AG08395 (cell line): ENCODE data around the gene ZMYND10.

Experiments used
- DNase-seq: peaks from one replicate; pipeline ENCODE4 v3.0.0; 2012; ENCODE audit warnings: mixed read lengths, low spot score

The ZMYND10 gene

DNA sequence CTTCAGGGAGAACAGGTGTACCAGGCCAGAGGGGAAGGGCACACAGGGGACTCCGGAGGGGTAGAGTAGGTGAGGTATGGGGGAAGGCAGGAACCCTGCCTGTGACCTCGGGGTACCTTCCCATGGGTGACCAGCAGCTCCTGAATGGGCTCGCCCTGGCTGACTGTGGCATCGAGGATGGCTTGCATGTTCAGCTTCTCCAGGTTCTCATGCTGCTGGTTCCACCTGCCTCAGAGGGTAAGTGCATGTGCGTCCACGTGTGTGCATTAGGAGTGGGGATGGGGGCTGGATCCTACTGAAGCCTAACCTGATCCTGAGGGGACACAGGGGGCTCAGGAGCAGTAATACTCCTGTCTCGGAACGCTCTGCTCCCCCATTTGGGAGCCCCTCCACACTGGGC, 524 bp downstream of the ZMYND10 start:
- DNase-seq: no peak

DNA sequence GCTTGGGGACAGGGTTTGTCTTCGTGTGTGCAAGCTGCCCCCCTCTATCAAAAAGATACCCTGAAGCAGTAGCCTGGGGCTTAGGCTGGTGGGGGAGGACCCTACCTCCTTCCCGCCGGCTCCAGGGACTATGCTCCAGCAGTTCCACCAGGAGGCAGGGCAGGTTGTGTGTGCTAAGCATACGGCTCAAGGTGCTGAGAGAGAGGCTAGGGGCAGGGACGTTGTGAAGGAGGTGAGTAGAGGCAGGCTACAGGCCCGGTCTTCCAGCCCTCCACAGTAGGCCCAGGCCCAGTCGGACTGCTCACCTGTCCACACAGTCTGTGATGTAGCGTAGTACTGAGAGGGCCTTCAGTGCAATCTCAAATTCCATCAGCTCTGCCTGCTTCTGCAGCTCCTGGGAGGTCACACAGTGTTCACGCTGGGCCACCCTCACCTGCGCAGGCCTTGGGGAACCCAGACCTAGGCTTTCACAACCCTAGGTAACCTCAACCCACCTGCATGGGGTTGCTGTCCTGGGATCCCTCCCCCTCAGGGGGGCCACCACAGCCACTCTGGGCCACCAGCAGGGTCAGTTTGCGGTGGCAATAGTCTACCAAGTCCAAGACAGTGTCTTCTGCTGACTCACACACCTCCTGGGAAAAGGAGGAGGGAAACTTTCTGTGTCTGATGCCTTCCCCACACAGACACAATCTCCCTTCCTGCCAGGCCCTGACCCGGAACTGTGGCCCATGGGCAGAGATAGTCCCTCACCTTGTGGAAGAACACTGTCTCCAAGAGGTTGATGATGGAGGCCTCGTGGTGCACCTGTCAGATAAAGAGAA, 2.5 kb downstream of the ZMYND10 start:
- DNase-seq: no peak

DNA sequence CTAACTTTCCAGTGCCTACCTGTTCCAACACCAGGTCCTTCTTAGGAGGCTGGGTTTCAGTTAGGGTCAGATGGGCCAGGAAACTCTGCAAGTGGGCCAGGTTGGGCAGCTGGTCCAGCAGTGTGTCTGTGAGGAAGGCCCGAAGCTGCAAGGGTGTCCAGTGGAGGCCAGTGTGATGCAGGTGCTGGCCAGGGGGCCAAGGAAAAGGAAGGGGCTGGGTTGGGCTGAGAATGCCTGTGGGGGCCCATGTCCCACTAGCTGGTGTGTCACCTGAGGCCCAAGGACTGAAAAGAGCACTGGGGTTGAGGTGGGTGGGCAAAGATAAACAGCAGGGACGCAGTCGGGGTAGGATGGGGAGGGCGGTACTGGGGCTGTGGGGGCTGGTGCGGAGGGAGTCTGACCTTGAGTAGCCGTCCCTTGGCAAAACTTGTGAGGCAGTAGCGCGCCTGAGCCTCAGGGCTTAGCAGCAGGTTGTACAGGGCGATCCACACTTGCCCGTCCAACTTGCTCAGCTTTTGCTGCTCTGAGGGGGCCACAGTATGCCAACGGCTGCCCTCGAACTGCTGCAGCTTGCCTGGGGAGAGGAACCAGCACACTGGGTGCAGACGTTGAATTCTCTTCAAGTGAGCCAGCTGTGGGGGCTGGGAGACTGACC, 3.4 kb downstream of the ZMYND10 start:
- DNase-seq: no peak

DNA sequence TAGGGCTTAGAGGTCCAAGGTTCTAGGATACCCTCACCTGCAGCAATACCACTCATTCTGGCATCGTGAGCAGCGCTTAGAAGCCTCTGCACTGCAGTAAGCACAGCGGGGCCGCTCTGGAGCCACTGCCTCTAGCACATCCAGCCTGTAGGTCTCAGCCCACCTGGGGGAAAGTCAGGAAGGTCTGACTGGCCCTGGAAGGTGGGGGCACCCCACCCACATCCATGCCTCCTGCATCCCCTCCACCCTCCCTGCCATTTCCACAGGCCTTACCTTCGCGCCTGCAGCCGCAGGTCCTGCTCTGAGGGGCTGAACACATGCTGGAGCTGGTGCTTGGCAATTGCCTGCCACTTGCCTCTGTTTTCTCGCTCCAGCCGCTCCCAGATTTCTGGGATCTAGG, 4.0 kb downstream of the ZMYND10 start:
- DNase-seq: no peak

DNA sequence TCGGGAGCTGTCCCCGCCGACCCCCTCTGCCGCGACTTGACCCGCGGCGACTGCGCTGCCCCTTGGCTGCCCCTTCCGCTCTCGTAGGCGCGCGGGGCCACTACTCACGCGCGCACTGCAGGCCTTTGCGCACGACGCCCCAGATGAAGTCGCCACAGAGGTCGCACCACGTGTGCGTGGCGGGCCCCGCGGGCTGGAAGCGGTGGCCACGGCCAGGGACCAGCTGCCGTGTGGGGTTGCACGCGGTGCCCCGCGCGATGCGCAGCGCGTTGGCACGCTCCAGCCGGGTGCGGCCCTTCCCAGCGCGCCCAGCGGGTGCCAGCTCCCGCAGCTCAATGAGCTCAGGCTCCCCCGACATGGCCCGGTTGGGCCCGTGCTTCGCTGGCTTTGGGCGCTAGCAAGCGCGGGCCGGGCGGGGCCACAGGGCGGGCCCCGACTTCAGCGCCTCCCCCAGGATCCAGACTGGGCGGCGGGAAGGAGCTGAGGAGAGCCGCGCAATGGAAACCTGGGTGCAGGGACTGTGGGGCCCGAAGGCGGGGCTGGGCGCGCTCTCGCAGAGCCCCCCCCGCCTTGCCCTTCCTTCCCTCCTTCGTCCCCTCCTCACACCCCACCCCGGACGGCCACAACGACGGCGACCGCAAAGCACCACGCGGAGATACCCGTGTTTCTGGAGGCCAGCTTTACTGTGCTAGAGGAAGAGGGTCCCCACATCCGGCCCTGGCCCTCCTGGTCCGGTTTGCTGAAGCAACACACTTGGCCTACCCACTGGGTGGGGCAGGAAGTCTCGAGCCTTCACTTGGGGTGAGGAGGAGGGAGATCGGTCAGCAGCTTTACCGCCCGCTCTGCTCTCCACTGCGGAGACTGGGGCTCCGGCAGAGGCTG, 4.8 kb downstream of the ZMYND10 start, which contains the start of gene RASSF1:
Gene RASSF1 (minus strand): TSS at position 389 of the 882 bp plus-strand sequence. CDS start 31 bp downstream, at position 358.
- peak; percentile 79 for DNase-seq

DNA sequence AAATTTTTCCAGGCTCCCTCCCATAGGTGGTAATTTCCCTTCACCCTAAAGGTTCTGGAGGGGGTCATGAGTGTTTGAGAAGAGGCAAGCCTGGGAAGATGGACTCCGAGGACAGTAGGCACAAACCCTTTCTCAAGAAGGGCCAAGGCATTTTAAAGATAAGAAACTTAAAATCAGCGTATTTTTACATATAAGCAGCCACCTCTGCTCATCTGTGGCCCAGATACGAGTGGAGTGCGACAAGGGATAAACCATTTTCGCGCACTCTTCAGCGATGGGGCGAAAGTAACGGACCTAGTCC, 5.4 kb downstream of the ZMYND10 start:
- DNase-seq: no peak

DNA sequence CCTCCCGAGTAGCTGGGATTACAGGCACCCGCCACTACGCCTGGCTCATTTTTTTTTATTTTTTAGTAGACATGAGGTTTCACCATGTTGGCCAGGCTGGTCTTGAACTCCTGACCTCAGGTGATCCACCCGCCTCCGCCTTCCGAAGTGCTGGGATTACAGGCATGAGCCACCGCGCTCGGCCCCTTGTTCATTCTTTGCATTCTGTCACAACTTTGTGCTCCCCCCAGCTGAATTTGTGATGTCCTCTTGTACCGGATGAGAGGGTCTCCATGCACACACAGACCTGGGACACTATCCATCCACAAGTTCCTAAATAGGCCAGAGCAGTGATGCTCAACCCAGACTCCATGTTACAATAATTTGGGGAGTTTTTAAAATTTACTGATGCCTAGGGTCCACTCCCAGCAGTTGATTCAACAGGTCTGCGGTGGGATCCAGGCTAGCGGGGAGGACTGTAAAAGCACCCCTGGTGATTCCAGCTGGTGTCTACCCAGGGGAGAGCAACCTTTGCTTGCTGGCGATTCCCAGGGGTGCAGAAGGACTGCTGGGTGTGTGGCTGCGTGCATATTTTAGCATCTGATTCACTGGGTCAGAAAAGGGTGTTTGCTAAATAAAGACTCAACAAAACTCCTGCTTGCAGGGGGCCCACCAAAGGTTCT, 5.9 kb downstream of the ZMYND10 start:
- DNase-seq: peak; percentile 51

DNA sequence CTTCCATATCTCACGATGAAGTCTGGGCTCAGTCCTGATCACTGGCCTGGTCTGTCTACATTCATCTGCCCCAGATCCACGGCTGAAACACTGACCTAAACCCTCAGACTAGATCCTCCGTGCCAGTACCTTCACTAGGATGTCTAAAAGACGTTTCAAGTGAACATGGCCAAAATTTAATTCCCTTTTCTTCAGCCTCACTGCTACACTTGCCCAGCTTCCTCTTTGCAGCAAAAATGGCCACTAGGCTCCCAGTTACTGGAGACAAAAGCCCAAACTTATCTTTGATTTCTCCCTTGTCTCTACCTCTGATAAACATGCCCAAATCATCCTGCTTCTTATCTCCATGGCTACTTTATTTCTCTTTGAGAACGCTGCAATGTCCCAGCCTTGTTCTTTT, 6.6 kb downstream of the ZMYND10 start:
- no peak for DNase-seq

DNA sequence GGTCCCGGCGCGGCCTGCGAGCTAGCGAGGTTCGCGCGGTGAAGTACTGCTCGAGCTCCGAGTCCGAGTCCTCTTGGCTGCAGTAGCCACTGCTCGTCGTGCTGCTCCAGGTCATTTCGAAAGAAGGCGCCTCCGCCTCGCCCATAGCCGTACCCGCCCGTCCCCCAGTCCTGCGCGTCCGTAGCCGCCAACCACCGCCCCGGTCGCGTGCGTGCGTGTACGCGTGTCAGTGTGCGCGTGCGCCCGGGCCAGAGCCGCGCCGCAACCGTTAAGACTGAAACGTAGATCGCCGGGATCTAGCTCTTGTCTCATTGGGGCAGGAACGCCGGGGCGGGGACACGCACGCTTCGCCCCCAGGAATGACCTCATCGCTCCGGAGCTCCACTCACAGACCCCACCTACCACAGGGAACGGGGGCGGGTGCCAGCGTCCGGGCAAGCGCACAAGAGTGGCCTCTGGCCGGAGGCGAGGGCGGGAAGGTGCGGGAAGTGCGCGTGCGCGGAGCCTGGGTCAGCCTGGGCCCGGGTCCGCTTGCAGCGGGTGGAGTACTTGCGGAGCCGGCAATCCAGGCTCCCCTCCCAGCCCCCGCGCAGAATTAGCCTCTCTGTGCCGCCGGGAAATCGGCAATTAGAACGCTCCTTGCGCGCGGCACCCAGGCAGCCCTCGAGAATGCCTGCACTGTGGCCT, 8.2 kb downstream of the ZMYND10 start:
- peak; percentile 99 for DNase-seq

DNA sequence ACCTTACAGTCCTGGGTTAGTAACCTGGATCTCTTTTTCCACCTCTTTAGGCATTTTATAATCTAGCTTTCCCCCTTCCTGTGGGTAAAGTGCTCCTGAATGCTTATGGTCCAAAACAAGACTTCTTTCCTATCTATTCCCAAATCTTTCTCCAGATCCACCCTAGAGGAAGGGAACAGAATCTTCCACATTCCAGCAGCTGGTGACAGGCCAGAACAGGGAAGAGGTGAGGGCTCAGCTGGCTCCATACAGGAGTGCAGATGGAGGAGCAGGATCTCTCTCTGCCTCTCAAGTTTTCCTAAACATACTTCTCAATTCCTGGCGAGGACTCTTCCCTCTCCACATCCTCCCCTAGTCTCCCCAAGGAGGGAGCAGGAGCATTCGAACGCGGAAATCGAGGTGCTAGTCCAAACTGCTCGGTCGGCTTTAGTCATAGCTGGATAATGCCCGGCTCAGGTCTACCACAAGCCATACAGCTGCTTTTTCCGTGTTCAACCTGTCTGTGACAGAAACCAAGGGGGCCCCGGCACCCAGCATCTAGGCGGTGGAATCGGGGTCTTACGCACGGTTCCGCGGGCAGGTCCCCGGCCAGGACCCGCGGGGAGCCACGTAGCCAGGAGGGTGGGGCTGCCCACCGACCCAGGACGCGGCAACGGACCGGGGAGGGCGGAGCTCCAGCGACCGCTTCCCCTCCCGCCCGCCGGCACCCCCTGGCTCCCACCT, 8.9 kb downstream of the ZMYND10 start:
- DNase-seq: peak; percentile 33

DNA sequence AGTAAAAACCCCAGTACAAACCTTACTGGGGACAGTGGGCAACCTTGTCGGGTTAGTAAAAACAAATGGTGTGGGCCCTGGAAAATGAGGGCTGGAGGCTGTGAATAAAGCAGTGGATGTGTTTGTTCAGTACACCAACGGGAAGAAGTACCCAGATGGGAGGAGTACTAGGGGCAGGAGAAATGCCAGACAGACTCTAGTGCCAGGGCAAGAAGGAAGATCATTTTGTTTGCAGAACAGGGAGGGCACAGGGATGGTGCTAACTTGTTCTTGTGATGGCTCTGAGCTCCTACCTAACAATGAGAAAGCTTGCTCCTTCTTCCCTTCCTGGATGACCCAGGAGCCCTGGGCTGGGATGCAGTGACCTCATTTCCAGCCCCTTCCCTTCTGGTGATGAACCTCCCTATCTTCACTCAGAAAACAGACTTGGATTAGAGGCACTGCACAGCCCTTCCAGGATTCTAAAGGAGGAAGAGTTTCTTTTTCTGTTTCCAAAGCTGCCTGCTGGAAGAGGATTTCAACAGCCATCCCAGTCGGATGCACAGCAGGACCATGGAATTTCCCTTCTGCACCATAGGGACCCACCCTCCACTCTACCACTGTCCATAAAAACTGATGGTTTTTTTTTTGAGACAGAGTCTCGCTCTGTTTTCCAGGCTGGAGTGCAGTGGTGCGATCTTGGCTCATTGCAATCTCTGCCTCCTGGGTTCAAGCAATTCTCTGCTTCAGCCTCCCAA, 11.0 kb downstream of the ZMYND10 start:
- no peak for DNase-seq

DNA sequence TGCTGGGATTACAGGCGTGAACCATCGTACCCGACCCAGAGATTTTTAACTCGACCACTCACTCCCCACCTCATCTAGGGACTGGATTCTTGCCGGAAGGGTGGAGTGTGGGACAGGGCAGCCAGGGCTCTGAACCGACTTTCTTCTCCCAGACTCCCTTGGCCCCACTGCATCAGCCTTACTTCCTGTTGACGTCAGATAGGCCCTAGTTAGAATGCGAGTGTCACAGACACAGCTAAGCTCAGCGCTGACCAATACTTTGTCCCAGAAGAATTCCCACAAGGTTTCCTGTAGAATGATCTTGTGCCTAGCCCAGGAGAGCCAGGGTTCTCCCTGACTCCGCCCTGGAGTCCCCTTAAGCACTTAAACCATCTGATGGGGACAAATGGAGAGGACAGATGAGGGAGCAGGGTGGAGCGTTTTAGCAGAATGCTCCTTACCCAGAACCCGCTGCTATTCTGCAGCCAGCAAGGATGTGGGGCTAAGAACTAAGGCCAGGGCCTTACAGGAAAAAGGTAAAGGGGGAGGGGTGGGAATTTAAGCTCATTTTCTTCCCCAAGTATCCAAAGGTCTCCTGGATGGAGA, 11.7 kb downstream of the ZMYND10 start:
- peak; percentile 52 for DNase-seq

DNA sequence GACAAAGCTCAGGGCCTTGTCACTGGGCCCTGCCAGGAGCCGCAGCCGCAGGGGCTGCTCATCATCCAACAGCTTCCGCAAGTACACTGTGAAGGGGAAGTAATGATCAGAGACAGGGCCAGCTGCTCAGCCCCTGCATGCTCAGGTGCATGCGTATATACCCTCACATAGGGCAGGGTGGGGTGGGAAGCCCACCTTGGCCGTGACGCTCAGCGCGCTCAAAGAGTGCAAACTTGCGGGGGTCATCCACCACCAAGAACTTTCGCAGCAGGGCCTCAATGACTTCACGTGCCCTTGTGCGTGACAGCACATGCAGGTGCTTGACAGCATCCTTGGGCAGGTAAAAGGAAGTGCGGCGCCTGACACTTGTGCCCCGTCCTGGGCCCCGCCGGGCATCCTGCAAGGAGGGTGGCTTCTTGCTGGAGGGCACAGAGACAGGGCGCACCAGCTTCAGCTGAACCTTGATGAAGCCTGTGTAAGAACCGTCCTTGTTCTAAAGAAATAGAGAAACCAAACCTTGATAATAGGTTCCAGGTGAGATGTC, 14.1 kb downstream of the ZMYND10 start:
- DNase-seq: no peak

DNA sequence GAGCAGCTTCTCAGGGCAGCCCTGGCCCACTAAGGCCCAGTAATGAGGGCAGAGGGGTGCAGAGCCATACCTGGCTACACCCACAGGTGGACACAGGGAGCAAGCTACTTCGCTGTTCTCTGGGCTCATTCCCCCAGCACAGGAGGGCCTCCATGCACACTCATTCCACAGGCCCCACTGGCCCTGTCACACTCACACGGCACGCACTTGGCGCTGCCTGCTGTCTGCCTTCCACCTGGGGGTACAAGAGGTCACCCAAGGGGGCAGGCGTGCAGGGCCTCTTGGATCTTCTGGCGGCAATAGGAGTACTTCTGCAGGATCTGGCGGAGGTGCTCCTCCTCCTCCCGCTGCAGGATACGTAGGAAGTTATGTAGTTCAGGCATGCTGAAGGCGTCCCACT, 15.2 kb downstream of the ZMYND10 start:
- no peak for DNase-seq

DNA sequence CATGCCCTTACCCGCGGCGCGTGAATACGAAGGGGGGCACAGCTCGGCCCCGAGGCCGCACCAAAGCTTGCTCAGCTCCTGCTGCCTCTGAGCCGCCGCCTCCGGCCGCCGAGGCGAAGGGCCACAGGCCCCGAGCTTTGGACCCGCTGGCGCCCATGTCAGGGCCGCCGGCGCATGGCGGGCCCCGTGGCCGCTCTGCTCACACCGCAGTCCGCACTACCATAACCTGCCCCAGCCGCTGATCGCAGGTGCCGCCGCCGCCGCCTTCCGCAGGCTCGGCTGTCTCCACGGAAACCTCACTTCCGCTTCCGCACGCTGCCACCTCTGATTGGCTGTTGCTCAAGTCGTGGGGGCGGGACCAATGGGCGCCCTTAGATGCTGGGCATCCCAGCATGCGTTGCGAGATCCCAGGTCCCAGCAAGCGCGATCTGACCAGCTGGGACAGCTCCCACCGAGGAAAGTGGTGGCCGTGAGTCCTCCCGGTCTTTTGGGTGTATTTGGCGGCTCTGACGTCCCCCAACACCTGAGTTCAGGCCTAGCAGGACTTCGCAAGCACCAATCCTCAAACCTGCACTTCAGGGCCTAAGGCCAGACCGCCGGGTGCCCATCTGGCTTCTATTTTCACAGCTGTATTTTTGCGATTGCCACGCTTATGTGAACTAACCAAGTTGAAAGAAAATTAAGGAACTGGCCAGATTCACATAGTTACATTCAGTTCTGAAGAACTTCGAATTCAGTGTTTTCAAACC, 17.4 kb downstream of the ZMYND10 start, which contains the start of gene TUSC2:
Gene TUSC2 (minus strand): TSS at position 281 of the 749 bp plus-strand sequence. CDS start 124 bp downstream, at position 157.
- DNase-seq: peak; percentile 98

DNA sequence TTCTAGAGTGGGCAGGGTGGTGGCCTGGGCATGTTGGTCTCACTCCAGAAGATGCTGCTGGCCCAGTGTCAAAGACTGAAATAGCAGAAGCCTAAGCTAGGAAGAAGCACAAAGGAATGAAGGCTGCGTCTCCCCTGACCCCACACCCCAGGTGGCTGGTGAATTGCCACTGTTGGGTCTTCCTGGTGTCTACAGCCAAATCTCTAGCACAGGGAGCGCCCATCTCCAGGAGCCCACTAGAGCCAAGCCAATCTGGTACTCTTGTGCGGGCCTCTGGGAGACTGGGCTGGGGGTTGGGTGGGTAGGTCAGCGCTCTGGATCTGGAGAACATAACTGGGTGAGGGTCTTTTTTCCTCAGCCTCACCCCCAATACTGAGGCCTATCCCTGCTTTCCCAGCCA, 18.4 kb downstream of the ZMYND10 start:
- no peak for DNase-seq

DNA sequence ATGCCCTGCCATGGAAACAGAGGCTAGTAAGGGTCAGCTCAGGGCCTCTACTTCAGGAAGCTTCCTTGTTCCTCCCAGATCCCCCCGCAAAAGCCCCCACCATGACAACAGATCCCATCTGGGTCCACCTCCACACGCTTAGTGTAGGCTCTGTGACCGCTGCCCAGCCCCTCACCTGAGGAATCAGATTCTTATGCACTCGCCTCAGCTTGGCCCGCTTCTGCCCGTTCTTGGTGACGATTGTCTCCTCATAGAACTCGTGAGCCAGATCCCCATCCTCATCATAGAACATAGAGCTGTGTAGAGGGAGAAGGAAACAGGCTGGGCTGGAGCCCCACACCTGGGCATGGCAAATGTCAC, 19.4 kb downstream of the ZMYND10 start:
- DNase-seq: no peak

DNA sequence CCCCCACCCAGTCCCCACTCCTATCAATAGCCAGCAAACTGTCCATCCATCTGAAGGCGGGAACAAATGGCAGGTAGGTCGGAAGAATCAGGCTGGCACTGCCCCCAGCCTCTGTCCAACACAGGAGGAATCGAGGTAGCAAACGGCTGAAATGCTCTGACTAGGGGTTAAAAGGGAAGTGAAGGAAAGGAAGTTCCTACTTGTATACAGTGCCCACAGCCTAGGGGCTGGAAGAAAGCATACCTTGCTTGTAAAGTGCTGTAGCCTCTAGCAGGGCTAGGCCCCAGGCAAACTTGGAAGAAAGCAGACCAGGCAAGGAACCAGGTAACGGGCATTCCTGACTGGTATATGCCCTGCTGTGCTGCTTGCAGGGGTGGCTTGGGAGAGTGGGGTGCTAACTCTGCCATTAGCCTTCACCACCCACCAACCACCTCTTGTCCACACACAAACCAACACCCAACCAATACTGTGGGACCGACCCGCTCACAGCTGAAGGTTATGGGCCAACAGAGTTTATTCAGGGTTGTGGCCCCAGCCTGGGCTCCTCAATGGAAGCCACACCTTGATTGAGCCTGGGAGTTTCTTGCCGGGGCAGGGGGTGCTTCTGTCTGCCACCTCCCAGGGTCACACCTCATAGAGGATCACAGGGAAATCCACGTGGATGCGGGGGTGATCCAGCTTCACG, 19.9 kb downstream of the ZMYND10 start:
- DNase-seq: no peak
